Liver (tissue), 9 donors: ENCODE measurements around the gene ACTR1B. TPM values are rescaled to one million over a fixed set of nuclear protein-coding genes. Genes with fewer than 3 reads are reported as not detected.

Experiments
- DNase-seq: peaks from one replicate; pipeline ENCODE4 v3.0.0-alpha.2; 2017; ENCODE audit warnings: low spot score
- H3K27ac ChIP-seq, 2 donors: one replicate each; pipeline ENCODE4 v1.7.0; 2013; ENCODE audit warnings: inconsistent platforms in 2 of 2, low read length in 2 of 2, control low read depth in 1 of 2, low read depth in 1 of 2, mild to moderate bottlenecking in 1 of 2
- H3K27me3 ChIP-seq, 4 donors: one replicate each; pipeline versions ENCODE4 v1.6.1 to v1.7.0; 2013; ENCODE audit warnings: low read length in 3 of 4, inconsistent platforms in 1 of 4, mild to moderate bottlenecking in 1 of 4, moderate library complexity in 1 of 4; ENCODE audit not compliant: control insufficient read depth in 4 of 4, insufficient read depth in 4 of 4
- H3K36me3 ChIP-seq, 4 donors: one replicate each; pipeline versions ENCODE4 v1.6.1 to v1.7.0; 2013; ENCODE audit warnings: low read length in 3 of 4, mild to moderate bottlenecking in 3 of 4, low read depth in 1 of 4, moderate library complexity in 1 of 4; ENCODE audit not compliant: control insufficient read depth in 4 of 4, insufficient read depth in 3 of 4
- H3K4me1 ChIP-seq, 4 donors: one replicate each; pipeline versions ENCODE4 v1.6.1 to v1.7.0; 2013; ENCODE audit warnings: low read length in 3 of 4, mild to moderate bottlenecking in 3 of 4, moderate library complexity in 1 of 4; ENCODE audit not compliant: control insufficient read depth in 4 of 4, insufficient read depth in 4 of 4
- H3K4me3 ChIP-seq, 3 donors: one replicate each; pipeline versions ENCODE4 v1.6.1 to v1.7.0; 2013; ENCODE audit warnings: low read length in 3 of 3, control low read depth in 1 of 3, low read depth in 1 of 3, mild to moderate bottlenecking in 1 of 3
- H3K9ac ChIP-seq, 2 donors: one replicate each; pipeline ENCODE4 v1.7.0; 2013; ENCODE audit warnings: low read length in 2 of 2, mild to moderate bottlenecking in 2 of 2, moderate library complexity in 2 of 2, control low read depth in 1 of 2, low read depth in 1 of 2
- H3K9me3 ChIP-seq, 4 donors: one replicate each; pipeline versions ENCODE4 v1.6.1 to v1.7.0; 2013; ENCODE audit warnings: low read length in 3 of 4; ENCODE audit not compliant: control insufficient read depth in 4 of 4
- FOXA1 ChIP-seq: IDR thresholded peaks from 2 replicates; pipeline ENCODE4 v1.6.1; 2016; ENCODE audit warnings: antibody characterized with exemption
- FOXA2 ChIP-seq: IDR thresholded peaks from 2 replicates; pipeline ENCODE4 v1.6.1; 2016; ENCODE audit warnings: antibody characterized with exemption
- GABPA ChIP-seq, 2 donors: IDR thresholded peaks in 1 of 2; conservative IDR thresholded peaks in 1 of 2; 2 replicates each; pipeline ENCODE4 v1.6.1; 2016; ENCODE audit warnings: antibody characterized with exemption in 2 of 2, mild to moderate bottlenecking in 1 of 2, moderate library complexity in 1 of 2
- HNF4G ChIP-seq: IDR thresholded peaks from 2 replicates; pipeline ENCODE4 v1.6.1; 2016; ENCODE audit warnings: antibody characterized with exemption
- JUND ChIP-seq, 2 donors: IDR thresholded peaks; 2 replicates each; pipeline ENCODE4 v1.6.1; 2016; ENCODE audit warnings: antibody characterized with exemption in 2 of 2
- RAD21 ChIP-seq, 2 donors: IDR thresholded peaks; 2 replicates each; pipeline ENCODE4 v1.6.1; 2016; ENCODE audit warnings: antibody characterized with exemption in 2 of 2, mild to moderate bottlenecking in 2 of 2
- TAF1 ChIP-seq: conservative IDR thresholded peaks from 2 replicates; pipeline ENCODE4 v1.6.1; 2016; ENCODE audit warnings: antibody characterized with exemption, mild to moderate bottlenecking
- YY1 ChIP-seq: IDR thresholded peaks from 2 replicates; pipeline ENCODE4 v1.6.1; 2016; ENCODE audit warnings: antibody characterized with exemption, mild to moderate bottlenecking
- WGBS: extraction: QIAGEN DNeasy Blood & Tissue Kit; methylation state at CpG from one replicate; pipeline ENCODE4 v1.1.7; 2013; 5-methylcytosine and 5-hydroxymethylcytosine counted together
- polyA plus RNA-seq, 2 donors: library from polyadenylated mRNA; stranded (reverse) in 1 of 2; unstranded in 1 of 2; fragments of 200-250 nt in 1 of 2; fragments of >200 nt in 1 of 2; fragmentation: Nextera tagmentation in 1 of 2; extraction: Ambion mirVana in 1 of 2; gene quantifications; one replicate each; pipeline versions ENCODE4 v1.2.1 to v1.2.3, GENCODE V29; 2013 to 2015
- total RNA-seq, 2 donors: library from RNA; depleted of rRNA; stranded (reverse); fragments of >200 nt; gene quantifications; one replicate each; pipeline ENCODE4 v1.2.3, GENCODE V29; 2014
- TF ChIP-seq, protein P1 (sequence below): IDR thresholded peaks from 2 replicates; pipeline ENCODE4 v1.6.1; 2016; ENCODE audit warnings: antibody characterized with exemption, mild to moderate bottlenecking
- TF ChIP-seq, protein P2 (sequence below): IDR thresholded peaks from 2 replicates; pipeline ENCODE4 v1.6.1; 2016; ENCODE audit warnings: antibody characterized with exemption
- TF ChIP-seq, protein P3 (sequence below): IDR thresholded peaks from 2 replicates; pipeline ENCODE4 v1.6.1; 2016; ENCODE audit warnings: antibody characterized with exemption
- donor health status: healthy.
- donor health status: healthy.
- donor health status: healthy.
- donor health status: healthy.
- donor health status: healthy.

Gene ACTR1B
- total and polyA plus RNA-seq, 4 donors, result 15.3 to 35.8 (median 28.8) TPM

DNA sequence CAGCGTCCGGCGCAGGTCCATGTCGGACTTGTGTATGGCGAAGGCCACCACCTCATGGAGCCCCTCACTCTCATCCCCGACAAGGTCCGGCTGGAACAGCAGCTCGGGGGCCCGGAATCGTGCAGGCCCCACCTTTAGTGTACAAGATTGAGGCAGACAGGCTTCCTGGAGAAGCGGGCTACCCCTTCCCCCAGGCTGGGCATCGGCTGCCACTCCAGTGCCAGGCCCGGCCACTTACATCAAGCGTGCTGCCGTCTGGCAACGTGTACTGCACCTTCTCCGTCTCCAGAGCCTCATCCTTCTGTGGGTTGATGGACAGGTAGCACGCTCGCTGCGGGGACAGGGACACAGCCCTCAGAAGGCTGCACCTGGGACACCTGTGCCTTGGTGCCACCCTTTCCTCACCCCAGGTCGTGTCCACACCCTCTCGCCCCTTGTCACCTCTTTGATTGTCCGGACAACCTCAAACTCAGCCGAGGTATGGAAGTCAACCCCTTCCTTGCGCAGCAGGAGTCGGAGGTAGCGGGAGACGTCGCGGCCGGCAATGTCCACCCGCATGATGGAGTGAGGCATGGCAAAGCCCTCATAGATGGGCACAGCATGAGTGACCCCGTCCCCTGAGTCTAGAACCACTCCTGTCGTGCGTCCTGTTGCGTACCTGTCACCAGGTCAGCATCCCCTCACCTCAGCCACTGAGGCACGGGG, 5.7 kb downstream of the ACTR1B start:
- no peak overlapping the region for H3K4me3 ChIP-seq
- 96% methylated on average over 37 of the region's 37 CpGs for WGBS
- peaks cover 10 to 36% (median 17%) of the 10 kb centered on the region in 4 donors for H3K36me3 ChIP-seq
- H3K27me3 ChIP-seq, result no peaks in the 10 kb centered on the region
- peaks cover 0 to 3% (median 3%) of the 10 kb centered on the region in 4 donors for H3K9me3 ChIP-seq
- TF ChIP-seq RAD21 (IDR thresholded peaks at IDR 0.05), result no peak
- H3K4me1 ChIP-seq, result peaks cover 10 to 15% (median 12%) of the 10 kb centered on the region in 4 donors
- no peak overlapping the region for H3K27ac ChIP-seq
- no peak overlapping the region for H3K9ac ChIP-seq
- no peak for DNase-seq

DNA sequence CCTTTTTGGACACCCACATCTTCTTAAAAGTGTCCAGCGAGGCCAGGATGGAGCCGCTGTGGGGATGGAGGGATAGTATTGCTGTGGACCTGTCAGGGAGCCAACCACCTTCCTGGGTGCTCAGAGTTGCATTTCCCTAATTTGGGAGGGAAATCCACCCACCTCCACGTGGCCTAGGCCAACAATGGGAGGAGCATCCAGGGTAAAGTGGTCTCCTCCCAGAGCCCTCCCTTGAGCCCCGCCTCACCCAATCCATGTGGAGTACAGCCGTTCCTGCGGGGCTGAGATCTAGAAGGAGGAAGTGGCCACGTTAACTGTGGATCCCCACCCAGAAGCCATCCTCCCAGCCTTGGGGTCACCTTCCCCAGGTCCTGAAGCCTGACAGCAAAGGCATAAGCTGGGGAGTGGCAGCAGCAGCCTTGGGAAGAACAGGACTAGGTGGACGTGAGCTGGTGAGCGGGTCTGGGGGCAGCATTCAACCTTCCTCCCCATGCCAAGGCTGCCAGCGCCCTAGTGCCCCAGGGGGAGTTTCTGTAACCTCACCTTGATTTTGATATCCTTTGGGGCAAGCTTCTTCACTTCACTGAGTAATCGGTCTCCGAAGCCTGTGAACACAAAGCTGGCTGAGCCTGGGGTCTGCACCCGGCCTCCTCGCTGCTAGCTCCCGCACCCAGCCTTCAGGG, 6.8 kb downstream of the ACTR1B start:
- Histone ChIP-seq H3K27me3 (no peaks in the 10 kb centered on the region), H3K27ac (no peak overlapping the region), H3K9ac (no peak overlapping the region), H3K4me3 (no peak overlapping the region), H3K4me1 (peaks cover under 1 to 4% (median 3%) of the 10 kb centered on the region in 4 donors), H3K36me3 (peaks cover 10 to 36% (median 17%) of the 10 kb centered on the region in 4 donors), H3K9me3 (peaks cover 0 to 3% (median 3%) of the 10 kb centered on the region in 4 donors)
- TF ChIP-seq, protein P1, sequence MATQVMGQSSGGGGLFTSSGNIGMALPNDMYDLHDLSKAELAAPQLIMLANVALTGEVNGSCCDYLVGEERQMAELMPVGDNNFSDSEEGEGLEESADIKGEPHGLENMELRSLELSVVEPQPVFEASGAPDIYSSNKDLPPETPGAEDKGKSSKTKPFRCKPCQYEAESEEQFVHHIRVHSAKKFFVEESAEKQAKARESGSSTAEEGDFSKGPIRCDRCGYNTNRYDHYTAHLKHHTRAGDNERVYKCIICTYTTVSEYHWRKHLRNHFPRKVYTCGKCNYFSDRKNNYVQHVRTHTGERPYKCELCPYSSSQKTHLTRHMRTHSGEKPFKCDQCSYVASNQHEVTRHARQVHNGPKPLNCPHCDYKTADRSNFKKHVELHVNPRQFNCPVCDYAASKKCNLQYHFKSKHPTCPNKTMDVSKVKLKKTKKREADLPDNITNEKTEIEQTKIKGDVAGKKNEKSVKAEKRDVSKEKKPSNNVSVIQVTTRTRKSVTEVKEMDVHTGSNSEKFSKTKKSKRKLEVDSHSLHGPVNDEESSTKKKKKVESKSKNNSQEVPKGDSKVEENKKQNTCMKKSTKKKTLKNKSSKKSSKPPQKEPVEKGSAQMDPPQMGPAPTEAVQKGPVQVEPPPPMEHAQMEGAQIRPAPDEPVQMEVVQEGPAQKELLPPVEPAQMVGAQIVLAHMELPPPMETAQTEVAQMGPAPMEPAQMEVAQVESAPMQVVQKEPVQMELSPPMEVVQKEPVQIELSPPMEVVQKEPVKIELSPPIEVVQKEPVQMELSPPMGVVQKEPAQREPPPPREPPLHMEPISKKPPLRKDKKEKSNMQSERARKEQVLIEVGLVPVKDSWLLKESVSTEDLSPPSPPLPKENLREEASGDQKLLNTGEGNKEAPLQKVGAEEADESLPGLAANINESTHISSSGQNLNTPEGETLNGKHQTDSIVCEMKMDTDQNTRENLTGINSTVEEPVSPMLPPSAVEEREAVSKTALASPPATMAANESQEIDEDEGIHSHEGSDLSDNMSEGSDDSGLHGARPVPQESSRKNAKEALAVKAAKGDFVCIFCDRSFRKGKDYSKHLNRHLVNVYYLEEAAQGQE, result no peak
- TF ChIP-seq FOXA1, result no peak
- WGBS, result 91% methylated on average over 15 of the region's 15 CpGs
- DNase-seq, result no peak

DNA sequence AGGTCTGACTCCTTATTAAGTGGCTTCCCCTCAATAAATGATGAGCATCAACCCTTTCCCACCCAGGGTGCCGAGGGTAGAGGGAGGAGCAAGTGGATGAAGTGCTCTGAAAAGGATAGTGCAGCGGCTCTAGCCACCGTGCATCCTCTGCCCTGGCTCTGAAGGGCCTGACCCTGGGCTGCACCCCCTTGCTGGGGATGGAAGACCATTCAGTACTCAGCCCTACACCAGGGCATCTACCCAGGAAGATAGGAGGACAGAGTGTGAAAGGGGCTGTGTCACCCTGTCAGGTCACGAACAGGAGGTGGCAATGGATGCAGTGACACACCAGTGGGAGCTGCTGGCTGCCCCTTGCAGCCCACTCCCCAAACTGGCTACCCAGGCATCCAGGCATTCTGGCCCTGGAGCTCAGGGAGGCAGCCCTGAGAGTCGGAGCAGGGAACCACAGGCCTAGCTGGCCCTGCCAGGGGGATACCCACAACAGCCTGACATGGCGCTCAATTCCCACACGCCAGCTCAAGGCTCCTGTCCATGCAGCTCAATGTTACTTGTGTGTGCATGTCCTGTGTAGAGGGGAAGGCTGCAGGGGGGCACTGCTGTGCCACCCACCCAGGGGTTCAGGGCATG, 7.6 kb downstream of the ACTR1B start:
- Histone ChIP-seq H3K4me3 (no peak overlapping the region), H3K27ac (no peak overlapping the region), H3K36me3 (peaks cover 10 to 36% (median 17%) of the 10 kb centered on the region in 4 donors), H3K9ac (no peak overlapping the region), H3K4me1 (no peaks in the 10 kb centered on the region), H3K27me3 (no peaks in the 10 kb centered on the region), H3K9me3 (peaks cover 0 to 3% (median 3%) of the 10 kb centered on the region in 4 donors)
- WGBS, result 97% methylated on average over 7 of the region's 7 CpGs
- DNase-seq, result no peak
- TF ChIP-seq RAD21 (IDR thresholded peaks at IDR 0.05), result no peak
- TF ChIP-seq JUND (IDR thresholded peaks at IDR 0.05), result no peak
- TF ChIP-seq, protein P2, sequence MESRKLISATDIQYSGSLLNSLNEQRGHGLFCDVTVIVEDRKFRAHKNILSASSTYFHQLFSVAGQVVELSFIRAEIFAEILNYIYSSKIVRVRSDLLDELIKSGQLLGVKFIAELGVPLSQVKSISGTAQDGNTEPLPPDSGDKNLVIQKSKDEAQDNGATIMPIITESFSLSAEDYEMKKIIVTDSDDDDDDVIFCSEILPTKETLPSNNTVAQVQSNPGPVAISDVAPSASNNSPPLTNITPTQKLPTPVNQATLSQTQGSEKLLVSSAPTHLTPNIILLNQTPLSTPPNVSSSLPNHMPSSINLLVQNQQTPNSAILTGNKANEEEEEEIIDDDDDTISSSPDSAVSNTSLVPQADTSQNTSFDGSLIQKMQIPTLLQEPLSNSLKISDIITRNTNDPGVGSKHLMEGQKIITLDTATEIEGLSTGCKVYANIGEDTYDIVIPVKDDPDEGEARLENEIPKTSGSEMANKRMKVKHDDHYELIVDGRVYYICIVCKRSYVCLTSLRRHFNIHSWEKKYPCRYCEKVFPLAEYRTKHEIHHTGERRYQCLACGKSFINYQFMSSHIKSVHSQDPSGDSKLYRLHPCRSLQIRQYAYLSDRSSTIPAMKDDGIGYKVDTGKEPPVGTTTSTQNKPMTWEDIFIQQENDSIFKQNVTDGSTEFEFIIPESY, result no peak
- no peak for TF ChIP-seq TAF1
- TF ChIP-seq, protein P3, sequence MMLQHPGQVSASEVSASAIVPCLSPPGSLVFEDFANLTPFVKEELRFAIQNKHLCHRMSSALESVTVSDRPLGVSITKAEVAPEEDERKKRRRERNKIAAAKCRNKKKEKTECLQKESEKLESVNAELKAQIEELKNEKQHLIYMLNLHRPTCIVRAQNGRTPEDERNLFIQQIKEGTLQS, result no peak
- no peak for TF ChIP-seq FOXA2
- TF ChIP-seq YY1, result no peak
- TF ChIP-seq HNF4G, result no peak
- TF ChIP-seq GABPA (IDR thresholded peaks at IDR 0.05 in 1 of 2, conservative IDR thresholded peaks at IDR 0.05 in 1 of 2), result no peak
